SK-N-MC (cell line): Measurements from ENCODE around the gene CCDC68.

ENCODE experiments used
- DNase-seq: peaks from one replicate; pipeline ENCODE4 v3.0.0-alpha.2; 2011; ENCODE audit warnings: low read depth, low spot score
- H3K27ac ChIP-seq: fragments of 200-600 bp; sonication (generic); 2 replicates; pipeline ENCODE4 v1.5.1; 2016; ENCODE audit warnings: mixed run types
- H3K36me3 ChIP-seq: fragments of 200-600 bp; sonication (generic); 2 replicates; pipeline ENCODE4 v1.6.1; 2017; ENCODE audit warnings: antibody characterized with exemption, low read length, mixed read lengths; ENCODE audit not compliant: insufficient read depth
- H3K4me3 ChIP-seq: fragments of 200-600 bp; sonication (generic); 2 replicates; pipeline ENCODE4 v1.5.1; 2016
- H3K9ac ChIP-seq: fragments of 200-600 bp; sonication (generic); 2 replicates; pipeline ENCODE4 v1.8.0; 2017; ENCODE audit warnings: mixed run types, mixed read lengths; ENCODE audit not compliant: insufficient read length
- H3K9me3 ChIP-seq: fragments of 200-600 bp; sonication (generic); 2 replicates; pipeline ENCODE4 v1.6.1; 2017; ENCODE audit warnings: low read depth, mild to moderate bottlenecking, antibody characterized with exemption, low read length, moderate library complexity, mixed read lengths
- EZH2 ChIP-seq: fragments of 200-600 bp; sonication (generic); IDR thresholded peaks from one replicate; pipeline ENCODE4 v1.6.1; 2017; ENCODE audit warnings: antibody characterized with exemption
- FOXP2 ChIP-seq: optimal IDR thresholded peaks from 2 replicates; pipeline ENCODE3; 2011; ENCODE audit warnings: mild to moderate bottlenecking, moderate library complexity; ENCODE audit not compliant: insufficient read depth; ENCODE audit errors: extremely low read length, control extremely low read depth
- POLR2AphosphoS5 ChIP-seq: IDR thresholded peaks from 2 replicates; pipeline ENCODE4 v1.6.1; 2012; ENCODE audit warnings: mild to moderate bottlenecking, low read depth, low read length, borderline replicate concordance

CCDC68 gene

DNA sequence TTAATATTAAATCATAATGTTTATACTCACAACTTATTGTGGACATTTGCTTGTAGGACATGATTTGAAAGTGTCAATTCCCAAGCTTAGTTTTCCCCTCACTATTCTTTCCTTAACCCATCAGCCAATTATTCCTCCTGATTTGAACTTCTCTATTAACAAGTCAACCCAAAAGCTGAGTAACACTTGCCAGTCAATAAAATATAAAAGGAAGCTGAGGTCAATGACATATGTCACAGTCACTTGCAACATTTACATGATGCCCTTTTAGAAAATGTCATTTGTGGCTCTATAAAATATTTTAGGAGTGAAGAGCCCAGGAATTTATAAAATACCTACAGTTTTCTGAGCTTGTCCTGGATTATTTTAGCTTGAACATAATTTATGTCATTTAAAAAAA lies 7.2 kb downstream of the CCDC68 start:
- Histone ChIP-seq H3K4me3 (no peak overlapping the region), H3K27ac (no peak overlapping the region), H3K9ac (no peak overlapping the region), H3K36me3 (no peaks in the 10 kb centered on the region), H3K9me3 (no peaks in the 10 kb centered on the region)
- TF ChIP-seq FOXP2, result no peak
- TF ChIP-seq EZH2, result no peak
- no peak for TF ChIP-seq POLR2AphosphoS5
- no peak for DNase-seq

DNA sequence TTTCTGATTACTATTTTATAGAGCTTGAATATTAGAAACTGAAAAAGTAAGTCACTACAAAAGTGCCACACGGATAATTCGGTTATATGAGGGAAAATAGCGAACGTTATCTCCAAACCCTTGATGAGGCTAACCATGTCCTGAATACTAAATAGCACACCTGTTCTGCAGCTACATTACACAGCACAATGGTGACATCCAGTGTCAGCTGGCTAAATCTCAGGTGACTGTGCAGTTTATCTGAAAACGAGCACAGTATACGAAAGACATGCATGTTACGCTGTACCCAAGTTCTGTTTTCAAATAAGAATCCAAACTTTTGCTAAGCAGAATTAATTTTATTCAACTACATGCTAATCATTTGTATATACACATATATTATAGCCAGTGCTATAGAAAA lies 9.0 kb downstream of the CCDC68 start:
- Histone ChIP-seq H3K4me3 (no peak overlapping the region), H3K9me3 (no peaks in the 10 kb centered on the region), H3K9ac (no peak overlapping the region), H3K36me3 (no peaks in the 10 kb centered on the region), H3K27ac (no peak overlapping the region)
- no peak for DNase-seq
- TF ChIP-seq FOXP2 (no peak), POLR2AphosphoS5 (no peak), EZH2 (no peak)

DNA sequence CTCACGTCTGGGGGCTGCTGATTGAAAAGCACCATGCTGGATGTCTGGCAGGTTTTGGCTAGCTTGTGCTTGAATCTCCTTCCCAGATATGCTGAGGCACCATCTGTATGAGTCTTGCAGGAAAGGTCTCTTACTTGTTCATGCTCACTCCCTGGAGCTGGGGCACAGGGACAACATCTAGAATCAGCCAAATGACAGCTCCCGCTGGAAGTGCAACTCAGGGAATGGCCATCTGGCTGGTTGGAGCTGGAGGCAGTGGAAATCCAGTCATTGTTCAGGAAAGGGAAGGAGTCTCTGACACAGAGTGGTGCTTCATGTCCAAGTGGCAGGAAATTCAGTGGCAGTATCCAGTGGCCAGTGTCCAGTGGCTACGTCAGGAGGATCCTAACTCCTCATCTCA lies 9.7 kb downstream of the CCDC68 start:
- H3K9me3 ChIP-seq, result no peaks in the 10 kb centered on the region
- H3K9ac ChIP-seq, result no peak overlapping the region
- H3K27ac ChIP-seq, result no peak overlapping the region
- no peak for DNase-seq
- H3K36me3 ChIP-seq, result no peaks in the 10 kb centered on the region
- no peak overlapping the region for H3K4me3 ChIP-seq
- TF ChIP-seq EZH2 (no peak), POLR2AphosphoS5 (no peak), FOXP2 (no peak)

DNA sequence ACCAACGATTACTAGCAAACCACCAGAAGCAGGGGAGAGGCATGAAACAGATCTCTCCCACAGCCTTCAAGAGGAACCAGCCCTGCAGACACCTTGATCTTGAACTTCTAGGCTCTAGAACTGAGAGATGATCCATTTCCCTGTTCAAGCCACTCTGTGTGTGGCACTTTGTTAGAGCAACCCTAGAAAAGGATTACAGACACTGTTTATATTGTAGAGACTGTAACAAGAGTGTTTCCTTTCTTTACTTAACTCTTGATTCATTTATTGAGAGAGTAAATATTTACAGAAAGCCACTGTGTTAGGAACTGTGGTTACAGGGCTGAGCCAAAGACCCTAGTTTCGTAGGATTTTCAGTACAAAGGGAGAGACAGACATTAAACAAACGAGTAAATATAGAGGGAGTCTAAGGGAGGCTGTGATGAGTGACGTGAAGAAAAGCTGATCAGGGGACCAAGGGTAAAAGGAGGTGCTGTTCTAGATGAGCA lies 10.9 kb downstream of the CCDC68 start:
- no peak overlapping the region for H3K27ac ChIP-seq
- no peak for DNase-seq
- no peaks in the 10 kb centered on the region for H3K36me3 ChIP-seq
- no peak overlapping the region for H3K9ac ChIP-seq
- TF ChIP-seq EZH2 (no peak), FOXP2 (no peak), POLR2AphosphoS5 (no peak)
- no peak overlapping the region for H3K4me3 ChIP-seq
- H3K9me3 ChIP-seq, result no peaks in the 10 kb centered on the region

DNA sequence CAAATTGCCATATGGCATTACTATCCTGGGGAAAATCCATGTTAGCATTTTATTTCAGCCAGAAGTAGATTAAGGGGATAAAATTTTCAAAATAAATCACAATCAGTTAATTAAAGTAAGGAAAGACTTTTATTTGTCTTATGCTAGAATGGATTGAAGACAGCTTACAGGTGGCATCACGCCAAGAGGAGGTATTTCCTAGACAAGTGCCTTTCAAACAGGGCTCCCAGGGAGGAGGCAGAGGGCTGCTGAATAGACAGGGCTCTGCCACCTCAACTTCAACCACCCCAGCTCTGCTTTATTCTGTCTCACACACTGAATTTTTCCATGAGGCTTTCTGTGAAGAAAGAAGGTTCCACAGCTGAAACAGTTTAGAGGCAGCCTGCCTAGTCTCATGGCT lies 12.2 kb downstream of the CCDC68 start:
- no peak for DNase-seq
- H3K9me3 ChIP-seq, result no peaks in the 10 kb centered on the region
- no peak overlapping the region for H3K27ac ChIP-seq
- no peak for TF ChIP-seq POLR2AphosphoS5
- TF ChIP-seq FOXP2, result no peak
- no peak for TF ChIP-seq EZH2
- H3K9ac ChIP-seq, result no peak overlapping the region
- no peak overlapping the region for H3K4me3 ChIP-seq
- no peaks in the 10 kb centered on the region for H3K36me3 ChIP-seq

DNA sequence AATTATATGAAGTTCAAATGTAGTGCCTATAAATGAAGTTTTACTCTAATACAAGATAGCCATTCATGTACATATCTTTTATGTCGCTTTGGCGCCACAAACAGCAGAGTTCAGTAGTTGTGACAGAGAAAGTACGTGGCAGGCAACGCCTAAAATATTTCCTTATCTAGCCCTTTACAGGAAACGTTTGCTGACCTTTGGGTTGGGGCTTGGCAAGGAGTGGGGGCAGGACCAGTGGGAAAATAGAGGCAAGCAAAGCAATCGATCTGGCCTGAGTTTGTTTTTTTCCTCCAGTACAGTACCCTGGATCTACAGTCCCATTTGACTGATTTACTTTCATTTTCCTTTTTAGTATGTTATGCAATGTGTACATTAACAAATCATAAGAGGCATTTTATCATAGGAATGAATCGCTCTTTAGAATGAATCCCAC lies 13.1 kb downstream of the CCDC68 start:
- no peak overlapping the region for H3K27ac ChIP-seq
- no peak overlapping the region for H3K9ac ChIP-seq
- H3K4me3 ChIP-seq, result no peak overlapping the region
- no peaks in the 10 kb centered on the region for H3K9me3 ChIP-seq
- no peak for DNase-seq
- H3K36me3 ChIP-seq, result no peaks in the 10 kb centered on the region
- TF ChIP-seq FOXP2, result no peak
- no peak for TF ChIP-seq POLR2AphosphoS5
- no peak for TF ChIP-seq EZH2

DNA sequence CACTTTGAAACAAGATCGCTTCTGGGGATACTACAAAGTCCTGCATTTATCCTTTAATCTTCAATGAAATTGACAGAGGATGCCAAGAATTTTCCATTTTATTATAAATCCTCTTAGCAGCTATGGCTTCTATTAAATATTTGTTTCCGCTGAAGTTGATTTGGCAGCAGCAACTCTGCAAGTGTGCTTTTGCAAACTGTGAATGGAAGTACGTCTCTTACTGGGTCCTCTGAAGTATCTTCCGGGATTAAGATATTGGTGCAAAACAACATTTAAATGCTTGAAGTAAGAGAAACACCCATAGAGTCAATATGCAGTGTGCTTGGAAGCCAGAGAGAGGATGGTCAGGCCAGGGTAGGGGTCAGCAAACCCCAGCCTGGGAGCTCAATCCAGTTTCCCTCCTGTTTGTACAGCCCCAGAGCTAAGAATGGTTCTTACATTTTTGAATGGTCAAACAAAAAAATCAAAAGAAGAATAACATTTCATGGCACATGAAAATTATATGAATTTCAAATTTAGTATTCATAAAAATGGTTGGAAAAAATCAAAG lies 13.6 kb downstream of the CCDC68 start:
- no peak for DNase-seq
- Histone ChIP-seq H3K27ac (no peak overlapping the region), H3K4me3 (no peak overlapping the region), H3K9ac (no peak overlapping the region), H3K36me3 (no peaks in the 10 kb centered on the region), H3K9me3 (no peaks in the 10 kb centered on the region)
- no peak for TF ChIP-seq POLR2AphosphoS5
- no peak for TF ChIP-seq FOXP2
- TF ChIP-seq EZH2, result no peak

DNA sequence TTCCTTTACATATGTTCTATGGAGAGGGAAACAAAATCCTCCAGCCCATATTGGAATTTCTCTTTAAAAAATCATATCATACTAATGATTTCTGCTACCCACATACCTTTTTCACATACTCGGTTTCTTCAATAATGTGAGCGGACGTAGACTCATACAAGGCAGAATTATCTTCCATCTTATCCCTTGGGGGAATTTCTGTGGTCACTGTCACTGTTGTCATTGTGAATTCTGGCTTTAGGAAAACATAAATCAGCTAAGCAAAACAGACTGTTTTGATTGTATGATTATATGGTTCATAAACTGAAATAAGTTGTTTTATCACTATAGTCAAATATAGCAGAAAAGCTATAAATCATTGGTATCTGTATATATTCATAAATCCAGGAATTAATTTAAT lies 16.7 kb downstream of the CCDC68 start:
- H3K9ac ChIP-seq, result no peak overlapping the region
- H3K36me3 ChIP-seq, result no peaks in the 10 kb centered on the region
- TF ChIP-seq POLR2AphosphoS5, result no peak
- no peak for TF ChIP-seq EZH2
- TF ChIP-seq FOXP2, result no peak
- no peak overlapping the region for H3K27ac ChIP-seq
- DNase-seq, result no peak
- H3K9me3 ChIP-seq, result no peaks in the 10 kb centered on the region
- no peak overlapping the region for H3K4me3 ChIP-seq

DNA sequence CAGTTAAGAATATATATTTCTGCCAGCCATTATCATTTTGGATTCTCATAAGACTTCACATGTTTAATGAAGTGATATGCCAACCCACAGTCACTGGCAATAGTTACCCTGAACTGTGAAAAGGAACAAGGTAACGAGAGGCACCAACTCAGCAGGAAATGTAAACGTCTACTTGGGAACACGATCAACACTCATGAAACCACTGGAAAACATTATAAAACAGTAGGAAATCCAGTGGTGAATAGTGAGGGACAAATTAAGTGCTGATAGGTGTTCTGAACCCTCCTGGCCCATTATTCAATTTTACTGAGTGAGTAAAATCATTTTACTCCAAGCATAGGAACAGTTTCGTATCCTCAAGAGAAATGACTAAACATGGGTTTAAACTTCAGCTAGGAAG lies 17.1 kb downstream of the CCDC68 start:
- H3K9ac ChIP-seq, result no peak overlapping the region
- H3K4me3 ChIP-seq, result no peak overlapping the region
- DNase-seq, result no peak
- no peaks in the 10 kb centered on the region for H3K9me3 ChIP-seq
- TF ChIP-seq EZH2 (no peak), POLR2AphosphoS5 (no peak), FOXP2 (peak; percentile 33)
- H3K36me3 ChIP-seq, result no peaks in the 10 kb centered on the region
- no peak overlapping the region for H3K27ac ChIP-seq
